ENCODE results near the gene CLIC4.
"Not testable (repeated sequence)": the region's sequence is repeated elsewhere in the genome, so short reads cannot be mapped to it uniquely, and the experiment has no call there.

Gene CLIC4

DNA sequence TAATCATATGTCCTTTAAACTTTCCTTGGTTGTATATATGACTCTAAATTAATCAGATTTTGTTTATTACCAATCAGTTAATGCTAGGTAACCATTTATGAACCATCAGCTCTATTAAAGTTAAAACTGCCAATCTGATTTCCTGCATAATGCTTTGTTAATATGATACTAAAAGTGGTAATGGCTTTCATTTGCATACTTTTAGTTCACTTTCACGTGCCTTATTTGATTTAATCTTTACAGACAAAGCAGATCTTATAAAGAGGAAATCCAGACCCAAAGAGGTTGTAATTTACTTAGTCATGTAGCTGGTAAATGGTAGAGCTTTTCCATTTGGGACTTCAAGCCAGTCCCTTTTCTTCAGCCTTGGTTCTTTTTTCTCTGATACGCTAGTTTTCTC lies 61.3 kb downstream of the CLIC4 start:
- TF ChIP-seq, protein P1, sequence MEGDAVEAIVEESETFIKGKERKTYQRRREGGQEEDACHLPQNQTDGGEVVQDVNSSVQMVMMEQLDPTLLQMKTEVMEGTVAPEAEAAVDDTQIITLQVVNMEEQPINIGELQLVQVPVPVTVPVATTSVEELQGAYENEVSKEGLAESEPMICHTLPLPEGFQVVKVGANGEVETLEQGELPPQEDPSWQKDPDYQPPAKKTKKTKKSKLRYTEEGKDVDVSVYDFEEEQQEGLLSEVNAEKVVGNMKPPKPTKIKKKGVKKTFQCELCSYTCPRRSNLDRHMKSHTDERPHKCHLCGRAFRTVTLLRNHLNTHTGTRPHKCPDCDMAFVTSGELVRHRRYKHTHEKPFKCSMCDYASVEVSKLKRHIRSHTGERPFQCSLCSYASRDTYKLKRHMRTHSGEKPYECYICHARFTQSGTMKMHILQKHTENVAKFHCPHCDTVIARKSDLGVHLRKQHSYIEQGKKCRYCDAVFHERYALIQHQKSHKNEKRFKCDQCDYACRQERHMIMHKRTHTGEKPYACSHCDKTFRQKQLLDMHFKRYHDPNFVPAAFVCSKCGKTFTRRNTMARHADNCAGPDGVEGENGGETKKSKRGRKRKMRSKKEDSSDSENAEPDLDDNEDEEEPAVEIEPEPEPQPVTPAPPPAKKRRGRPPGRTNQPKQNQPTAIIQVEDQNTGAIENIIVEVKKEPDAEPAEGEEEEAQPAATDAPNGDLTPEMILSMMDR (IDR thresholded peaks at IDR 0.05; ENCODE audit: borderline replicate concordance, insufficient read depth, low read depth, low read length) = no peak
- H3K4me3 ChIP-seq (ENCODE audit: low read depth, low read length) = no peak overlapping the region

DNA sequence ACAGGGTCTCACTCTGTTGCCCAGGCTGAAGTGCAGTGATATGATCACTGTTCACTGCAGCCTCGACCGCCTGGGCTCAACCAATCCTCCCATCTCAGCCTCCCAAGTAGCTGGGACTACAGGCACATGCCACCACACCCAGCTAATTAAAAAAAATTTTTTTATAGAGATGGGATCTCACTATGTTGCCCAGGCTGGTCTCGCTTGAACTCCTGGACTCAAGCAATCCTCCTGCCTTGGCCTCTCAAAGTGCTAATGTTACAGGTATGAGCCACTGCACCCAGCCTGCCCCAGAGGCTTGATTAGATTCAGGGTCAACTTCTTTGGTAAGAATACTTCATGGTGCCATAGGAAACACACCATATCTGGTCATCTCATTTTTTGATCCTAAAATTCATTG lies 66.2 kb downstream of the CLIC4 start:
- H3K4me3 ChIP-seq (ENCODE audit: low read depth, low read length) = not testable (repeated sequence)

DNA sequence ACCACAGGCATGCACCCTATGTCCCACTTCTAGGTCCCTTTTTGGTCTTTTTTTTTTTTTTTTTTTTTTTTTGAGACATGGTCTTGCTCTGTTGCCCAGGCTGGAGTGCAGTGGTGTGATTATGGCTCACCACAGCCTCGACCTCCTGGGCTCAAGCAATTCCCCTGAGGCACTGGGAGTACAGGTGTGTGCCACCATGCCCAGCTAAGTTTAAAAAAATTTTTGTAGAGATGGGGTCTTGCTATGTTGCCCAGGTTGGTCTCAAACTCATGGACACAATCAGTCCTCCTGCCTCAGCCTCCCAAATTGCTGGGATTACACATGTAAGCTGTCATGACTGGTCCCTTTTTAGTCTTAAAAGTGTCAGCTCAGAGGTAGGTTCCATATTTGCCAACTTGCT lies 75.0 kb downstream of the CLIC4 start:
- not testable (repeated sequence) for H3K4me3 ChIP-seq (ENCODE audit: low read depth, low read length)

DNA sequence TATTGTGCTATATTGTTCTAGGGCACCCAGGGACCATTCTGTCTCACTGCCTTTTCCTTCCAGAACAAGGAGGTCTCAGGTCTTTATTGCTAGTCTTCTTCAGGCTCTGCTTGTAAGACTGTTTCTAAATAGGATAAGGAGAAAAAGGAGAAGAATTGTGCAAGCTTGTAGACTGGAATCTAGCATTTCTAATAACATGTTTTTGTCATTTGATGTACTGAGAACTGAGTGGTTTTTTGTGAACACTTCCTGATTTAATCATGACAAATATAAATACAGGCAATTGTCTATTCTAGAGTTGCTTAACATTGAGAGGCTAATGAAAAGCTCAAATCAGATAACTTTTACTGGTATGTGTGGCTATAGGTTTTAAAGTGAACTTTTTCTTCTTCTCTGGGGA lies 77.6 kb downstream of the CLIC4 start:
- H3K4me3 ChIP-seq (ENCODE audit: low read depth, low read length) = no peak overlapping the region
- TF ChIP-seq, protein P1 (IDR thresholded peaks at IDR 0.05; ENCODE audit: borderline replicate concordance, insufficient read depth, low read depth, low read length) = no peak

DNA sequence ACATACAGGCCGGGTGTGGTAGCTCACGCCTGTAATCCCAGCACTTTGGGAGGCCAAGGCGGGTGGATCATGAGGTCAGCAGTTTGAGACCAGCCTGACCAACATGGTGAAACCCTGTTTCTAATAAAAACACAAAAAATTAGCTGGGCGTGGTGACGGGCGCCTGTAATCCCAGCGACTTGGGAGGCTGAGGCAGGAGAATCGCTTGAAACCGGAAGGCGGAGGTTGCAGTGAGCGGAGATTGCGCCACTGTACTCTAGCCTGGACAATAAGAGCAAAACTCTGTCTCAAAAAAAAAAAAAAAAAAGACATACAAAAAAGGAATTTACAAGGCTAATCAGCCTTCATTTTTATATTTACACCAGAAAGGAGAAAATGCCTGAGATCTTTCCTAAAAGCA lies 78.2 kb downstream of the CLIC4 start:
- not testable (repeated sequence) for H3K4me3 ChIP-seq (ENCODE audit: low read depth, low read length)

DNA sequence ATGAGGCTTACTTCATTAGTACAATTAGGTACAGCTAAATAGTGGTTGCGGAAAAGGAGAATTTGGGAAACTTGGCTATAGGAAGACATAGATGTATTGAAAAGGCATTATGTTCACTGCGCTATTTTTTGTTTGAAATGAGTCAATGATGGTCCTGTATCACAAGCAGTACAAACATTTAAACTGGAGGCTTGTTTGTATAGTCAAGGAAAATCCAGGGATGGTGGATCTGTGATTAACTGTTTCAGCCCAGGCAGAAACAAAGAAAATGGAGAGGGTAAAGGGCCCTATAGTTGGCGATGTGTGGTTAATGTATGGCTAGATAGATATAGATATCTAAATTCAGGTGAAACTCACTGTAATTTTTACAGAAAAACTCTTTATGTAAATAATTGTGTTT lies 79.9 kb downstream of the CLIC4 start:
- no peak overlapping the region for H3K4me3 ChIP-seq (ENCODE audit: low read depth, low read length)

DNA sequence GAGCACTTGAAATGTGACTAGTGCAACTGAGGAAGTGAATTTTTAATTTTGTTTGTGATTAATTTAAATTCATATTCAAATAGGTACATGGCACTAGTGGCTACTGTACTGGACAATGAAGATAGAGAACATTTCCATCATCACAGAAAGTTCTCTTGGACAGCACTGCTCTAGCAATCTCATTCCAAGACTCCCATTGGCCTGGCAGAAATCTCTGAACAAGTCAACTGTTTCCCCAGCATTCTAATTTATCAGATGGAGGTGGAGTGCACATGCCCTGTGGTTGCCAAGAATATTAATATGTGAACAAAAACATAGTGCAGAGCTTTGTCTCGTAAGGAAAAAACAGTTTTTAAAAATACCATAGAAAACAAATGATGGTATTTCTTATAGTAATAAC lies 81.3 kb downstream of the CLIC4 start:
- no peak overlapping the region for H3K4me3 ChIP-seq (ENCODE audit: low read depth, low read length)
- TF ChIP-seq, protein P1 (IDR thresholded peaks at IDR 0.05; ENCODE audit: borderline replicate concordance, insufficient read depth, low read depth, low read length) = no peak

More for the DNA sequence above, 79.9 kb downstream of the CLIC4 start:
- TF ChIP-seq, protein P1 (IDR thresholded peaks at IDR 0.05; ENCODE audit: borderline replicate concordance, insufficient read depth, low read depth, low read length) = no peak

DNA sequence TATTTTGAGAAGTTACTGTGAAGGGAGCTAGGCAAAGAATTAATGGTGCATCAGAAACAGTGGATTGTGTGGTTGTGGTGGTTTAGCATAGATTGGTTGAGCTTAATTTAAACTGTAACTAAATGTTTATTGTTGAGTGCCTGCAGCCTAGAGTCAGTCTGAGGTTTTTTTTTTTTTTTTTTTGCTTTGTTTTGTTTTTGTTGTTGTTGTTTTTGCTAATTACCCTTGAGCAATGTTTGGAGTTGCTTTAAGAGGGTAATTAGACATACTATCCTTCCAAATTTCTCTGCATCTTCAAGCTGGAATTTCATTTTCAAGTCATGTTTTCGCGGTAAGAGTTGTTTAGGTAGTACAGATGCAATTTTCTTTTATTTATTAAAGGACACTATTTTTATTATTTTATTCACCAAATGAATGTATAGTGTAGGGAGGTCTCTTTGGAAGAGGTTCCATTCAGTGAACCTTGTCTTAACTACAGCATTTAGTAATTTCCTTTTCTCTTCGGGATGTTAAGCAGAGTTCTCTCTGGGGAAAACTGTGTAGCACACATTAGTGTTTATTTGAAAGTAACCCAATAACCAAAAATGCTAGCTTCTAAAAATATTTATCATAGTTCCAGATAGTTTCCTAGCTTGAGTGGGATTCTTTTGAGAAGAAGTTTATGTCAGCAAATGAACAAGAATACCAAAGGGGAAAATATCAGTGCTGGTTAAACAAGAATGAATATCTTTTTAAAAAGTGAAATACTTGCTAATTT lies 82.3 kb downstream of the CLIC4 start:
- H3K4me3 ChIP-seq (ENCODE audit: low read depth, low read length) = no peak overlapping the region
- TF ChIP-seq, protein P1 (IDR thresholded peaks at IDR 0.05; ENCODE audit: borderline replicate concordance, insufficient read depth, low read depth, low read length) = no peak

Data from GM12875 (cell line).